ENCODE measurements around the gene OPTC. TPM values are rescaled to one million over a fixed set of nuclear protein-coding genes. Genes with fewer than 3 reads are reported as not detected.
A peak's percentile ranks its signal among the peaks of the same experiment; 100 is the strongest.

The OPTC gene
- total RNA-seq, 1 donor from 2014 or later: 0.36 TPM

DNA sequence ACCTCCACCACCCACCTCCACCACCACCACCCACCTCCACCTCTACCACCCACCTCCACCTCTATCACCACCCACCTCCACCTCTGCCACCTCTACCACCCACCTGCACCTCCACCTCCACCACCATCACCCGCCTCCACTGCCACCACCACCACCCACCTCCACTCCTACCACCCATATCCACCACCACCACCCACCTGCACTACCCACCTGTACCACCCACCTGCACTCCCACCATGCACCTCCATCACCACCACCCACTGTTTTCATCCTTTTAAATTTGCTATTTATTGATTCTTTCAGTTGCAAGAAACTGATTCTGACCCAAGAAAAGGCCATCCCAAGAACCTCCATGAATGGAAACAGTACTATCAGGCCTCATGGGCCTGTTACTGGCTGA, 6.3 kb downstream of the OPTC start:
- no peaks in the 10 kb centered on the region for H3K9me3 Mint-ChIP-seq (ENCODE audit: unreplicated experiment)
- no peak overlapping the region for H3K4me3 Mint-ChIP-seq (ENCODE audit: unreplicated experiment)
- peaks cover 5% of the 10 kb centered on the region for H3K4me1 Mint-ChIP-seq (ENCODE audit: unreplicated experiment)
- TF ChIP-seq, protein P1, sequence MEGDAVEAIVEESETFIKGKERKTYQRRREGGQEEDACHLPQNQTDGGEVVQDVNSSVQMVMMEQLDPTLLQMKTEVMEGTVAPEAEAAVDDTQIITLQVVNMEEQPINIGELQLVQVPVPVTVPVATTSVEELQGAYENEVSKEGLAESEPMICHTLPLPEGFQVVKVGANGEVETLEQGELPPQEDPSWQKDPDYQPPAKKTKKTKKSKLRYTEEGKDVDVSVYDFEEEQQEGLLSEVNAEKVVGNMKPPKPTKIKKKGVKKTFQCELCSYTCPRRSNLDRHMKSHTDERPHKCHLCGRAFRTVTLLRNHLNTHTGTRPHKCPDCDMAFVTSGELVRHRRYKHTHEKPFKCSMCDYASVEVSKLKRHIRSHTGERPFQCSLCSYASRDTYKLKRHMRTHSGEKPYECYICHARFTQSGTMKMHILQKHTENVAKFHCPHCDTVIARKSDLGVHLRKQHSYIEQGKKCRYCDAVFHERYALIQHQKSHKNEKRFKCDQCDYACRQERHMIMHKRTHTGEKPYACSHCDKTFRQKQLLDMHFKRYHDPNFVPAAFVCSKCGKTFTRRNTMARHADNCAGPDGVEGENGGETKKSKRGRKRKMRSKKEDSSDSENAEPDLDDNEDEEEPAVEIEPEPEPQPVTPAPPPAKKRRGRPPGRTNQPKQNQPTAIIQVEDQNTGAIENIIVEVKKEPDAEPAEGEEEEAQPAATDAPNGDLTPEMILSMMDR (IDR thresholded peaks at IDR 0.05; ENCODE audit: unreplicated experiment): no peak
- H3K27ac Mint-ChIP-seq (ENCODE audit: unreplicated experiment): no peak overlapping the region
- peaks cover 6% of the 10 kb centered on the region for H3K27me3 Mint-ChIP-seq (ENCODE audit: unreplicated experiment)
- H3K36me3 Mint-ChIP-seq (ENCODE audit: low read depth, unreplicated experiment): no peaks in the 10 kb centered on the region
- DNase-seq (ENCODE audit: low spot score): no peak

DNA sequence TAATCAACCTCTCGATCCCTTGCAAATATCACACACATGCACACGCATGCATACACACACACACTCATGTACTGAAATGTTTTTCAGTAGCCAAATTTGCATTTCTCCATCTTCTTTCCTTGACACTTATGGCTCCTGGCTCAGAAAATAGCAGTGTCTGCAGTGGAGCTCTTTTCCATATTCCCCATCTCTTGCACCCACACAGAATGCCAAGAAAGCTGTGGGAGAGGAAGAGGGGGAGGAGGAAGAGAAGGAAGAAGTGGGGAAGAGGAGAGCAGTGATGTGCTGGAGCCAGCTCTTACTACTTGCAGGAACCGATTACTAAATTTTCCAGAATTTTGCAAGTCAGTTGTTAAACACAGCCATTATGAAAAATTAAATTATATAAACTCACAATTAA, 9.9 kb downstream of the OPTC start:
- Mint-ChIP-seq H3K9me3 (ENCODE audit: unreplicated experiment) (no peaks in the 10 kb centered on the region), H3K27ac (ENCODE audit: unreplicated experiment) (no peak overlapping the region), H3K4me1 (ENCODE audit: unreplicated experiment) (peaks cover 27% of the 10 kb centered on the region), H3K4me3 (ENCODE audit: unreplicated experiment) (no peak overlapping the region), H3K27me3 (ENCODE audit: unreplicated experiment) (peaks cover 10% of the 10 kb centered on the region), H3K36me3 (ENCODE audit: low read depth, unreplicated experiment) (no peaks in the 10 kb centered on the region)
- TF ChIP-seq, protein P1 (IDR thresholded peaks at IDR 0.05; ENCODE audit: unreplicated experiment): no peak
- no peak for DNase-seq (ENCODE audit: low spot score)

DNA sequence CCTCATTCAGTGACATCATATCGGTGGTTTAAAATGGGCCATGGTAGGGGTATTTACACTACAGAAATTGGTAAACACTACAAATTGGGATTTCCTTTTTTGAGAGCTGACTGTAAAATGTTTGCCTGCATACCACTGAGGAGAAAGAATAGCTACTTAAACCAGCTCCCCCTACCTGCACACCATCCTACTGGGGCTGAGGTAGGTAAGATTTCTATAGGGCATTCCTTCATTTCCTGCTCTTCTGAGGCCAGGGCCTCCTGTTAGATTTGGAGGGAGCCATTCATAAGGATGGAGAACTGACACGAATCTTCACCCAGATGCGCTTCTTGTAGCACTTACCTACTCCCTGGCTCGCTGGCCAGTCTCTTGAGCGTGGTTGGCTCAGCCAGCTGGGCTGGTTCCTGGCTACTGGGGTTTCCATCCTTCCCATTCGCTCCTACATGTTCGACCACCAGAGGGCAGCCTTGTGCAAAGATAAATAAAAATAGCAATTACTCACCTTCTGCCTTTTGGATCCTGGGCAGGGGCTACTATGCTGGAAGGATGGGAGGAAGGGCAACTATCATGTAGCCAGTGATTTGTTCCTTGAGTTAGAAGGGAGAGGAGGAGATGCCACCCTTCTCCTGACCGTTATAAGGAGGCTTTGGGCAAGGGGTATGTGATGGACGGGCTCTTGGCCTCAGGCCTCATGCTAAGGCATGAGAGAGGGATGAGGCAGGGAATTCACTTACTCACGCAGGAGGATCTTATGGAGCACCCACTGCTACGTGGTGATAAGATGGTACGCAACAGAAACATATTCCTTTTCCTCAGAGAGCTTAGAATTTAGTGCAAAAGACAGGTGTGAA, 10.7 kb downstream of the OPTC start:
- Mint-ChIP-seq H3K27ac (ENCODE audit: unreplicated experiment) (no peak overlapping the region), H3K9me3 (ENCODE audit: unreplicated experiment) (no peaks in the 10 kb centered on the region), H3K27me3 (ENCODE audit: unreplicated experiment) (peaks cover 11% of the 10 kb centered on the region), H3K36me3 (ENCODE audit: low read depth, unreplicated experiment) (no peaks in the 10 kb centered on the region), H3K4me1 (ENCODE audit: unreplicated experiment) (peaks cover 35% of the 10 kb centered on the region), H3K4me3 (ENCODE audit: unreplicated experiment) (no peak overlapping the region)
- TF ChIP-seq, protein P1 (IDR thresholded peaks at IDR 0.05; ENCODE audit: unreplicated experiment): peak; percentile 89
- peak; percentile 85 for DNase-seq (ENCODE audit: low spot score)

DNA sequence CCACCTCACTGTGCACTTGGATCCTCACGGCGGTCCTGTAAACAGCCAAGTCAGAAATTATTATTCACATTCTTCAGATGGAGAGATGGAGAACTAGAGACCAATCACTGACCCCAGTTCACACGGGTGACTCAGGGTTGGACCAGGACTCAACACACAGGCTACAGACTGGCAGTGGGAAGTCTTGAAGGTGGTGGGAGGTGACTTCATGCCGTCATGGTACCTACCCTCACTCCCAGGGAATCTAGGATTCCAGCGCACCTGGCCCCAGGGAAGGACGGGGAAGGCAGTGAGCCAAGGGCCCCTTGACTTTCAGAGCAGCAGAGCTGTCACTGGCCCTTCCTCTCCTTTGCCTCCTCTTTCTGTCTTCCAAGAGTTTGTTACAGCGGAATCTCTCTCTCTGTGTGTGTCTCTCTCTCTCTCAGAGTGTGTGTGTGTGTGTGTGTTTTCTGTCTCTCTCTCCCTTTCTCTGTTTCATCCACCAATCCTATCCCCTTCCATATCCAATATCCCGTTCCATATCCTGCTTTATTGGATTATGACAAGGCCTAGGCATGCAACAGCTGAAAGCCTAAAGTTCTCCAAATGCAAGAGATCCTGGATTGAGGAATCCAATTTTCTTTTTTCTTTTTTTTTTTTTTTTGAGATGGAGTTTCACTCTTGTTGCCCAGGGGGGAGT, 11.7 kb downstream of the OPTC start:
- Mint-ChIP-seq H3K27me3 (ENCODE audit: unreplicated experiment) (peaks cover 13% of the 10 kb centered on the region), H3K9me3 (ENCODE audit: unreplicated experiment) (no peaks in the 10 kb centered on the region), H3K27ac (ENCODE audit: unreplicated experiment) (no peak overlapping the region), H3K36me3 (ENCODE audit: low read depth, unreplicated experiment) (no peaks in the 10 kb centered on the region), H3K4me3 (ENCODE audit: unreplicated experiment) (no peak overlapping the region), H3K4me1 (ENCODE audit: unreplicated experiment) (peaks cover 43% of the 10 kb centered on the region)
- TF ChIP-seq, protein P1 (IDR thresholded peaks at IDR 0.05; ENCODE audit: unreplicated experiment): no peak
- DNase-seq (ENCODE audit: low spot score): no peak
